Muscle of back (tissue), 11 donors: ENCODE measurements around the gene CHAMP1. TPM values are rescaled to one million over a fixed set of nuclear protein-coding genes. Genes with fewer than 3 reads are reported as not detected.
"Not testable (repeated sequence)": the region's sequence is repeated elsewhere in the genome, so short reads cannot be mapped to it uniquely, and the experiment has no call there.

Experiments used
- DNase-seq, 3 donors: peaks; one replicate each; pipeline versions ENCODE4 v3.0.0 to v3.0.0-alpha.2; 2013
- polyA plus RNA-seq, 10 donors: library from polyadenylated mRNA; unstranded; fragments of 120-200 nt; gene quantifications; one replicate each; pipeline ENCODE4 v1.2.1, GENCODE V29; 2013; ENCODE audit not compliant: insufficient read length in 10 of 10

The CHAMP1 gene
- polyA plus RNA-seq, 10 donors: 12.5 to 20.6 (median 16.4) TPM

GRCh38 chr13:114328034-114328433 lies 13.7 kb downstream of the CHAMP1 start:
- no peak for DNase-seq

- DNase-seq: no peak
Measured at GRCh38 chr13:114328595-114328994, 14.3 kb downstream of the CHAMP1 start.

GRCh38 chr13:114330086-114330485 lies 15.8 kb downstream of the CHAMP1 start:
- DNase-seq: no peak

- DNase-seq: not testable (repeated sequence)
Measured at GRCh38 chr13:114333881-114334280, 19.6 kb downstream of the CHAMP1 start.

GRCh38 chr13:114334305-114335053 lies 20.2 kb downstream of the CHAMP1 start:
- no peak for DNase-seq

GRCh38 chr13:114336457-114336856 lies 22.2 kb downstream of the CHAMP1 start:
- not testable (repeated sequence) for DNase-seq

- no peak for DNase-seq
Measured at GRCh38 chr13:114338959-114339358, 24.7 kb downstream of the CHAMP1 start.

GRCh38 chr13:114339857-114340534 lies 25.7 kb downstream of the CHAMP1 start:
- DNase-seq: no peak

- no peak for DNase-seq
Measured at GRCh38 chr13:114341003-114341777, 26.9 kb downstream of the CHAMP1 start.

GRCh38 chr13:114347256-114347655 lies 33.0 kb downstream of the CHAMP1 start:
- not testable (repeated sequence) for DNase-seq

- DNase-seq: not testable (repeated sequence)
Measured at GRCh38 chr13:114352763-114353162, 38.5 kb downstream of the CHAMP1 start.

- DNase-seq: not testable (repeated sequence)
Measured at GRCh38 chr13:114353382-114353781, 39.1 kb downstream of the CHAMP1 start.

Other genes starting within 250 kb of the CHAMP1 start
- 10 to 100 TPM; 18.1 to 25.4 (median 20.6) TPM for gene RASA3, start 181.9 kb upstream of the CHAMP1 start, polyA plus RNA-seq
- not detected for gene CFAP97D2, start 135.2 kb upstream of the CHAMP1 start, polyA plus RNA-seq
- 100 to 1,000 TPM in 1 of 10 donors, 10 to 100 TPM in 9; 59.8 to 101 (median 75.5) TPM for gene CDC16, start 79.6 kb upstream of the CHAMP1 start, polyA plus RNA-seq
- gene UPF3A, start 32.9 kb upstream of the CHAMP1 start, polyA plus RNA-seq: 100 to 1,000 TPM in 3 of 10 donors, 10 to 100 TPM in 7; 46.6 to 114 (median 65.3) TPM